Thoracic aorta (tissue), 2 donors: ENCODE results near the gene KIR3DL3. TPM values are rescaled to one million over a fixed set of nuclear protein-coding genes. Genes with fewer than 3 reads are reported as not detected.
"Not testable (repeated sequence)": the region's sequence is repeated elsewhere in the genome, so short reads cannot be mapped to it uniquely, and the experiment has no call there.

Experiments used
- ATAC-seq: fragments of 150-250 bp; one replicate; pipeline ENCODE4 v1.8.0; 2017; ENCODE audit warnings: low read depth; ENCODE audit not compliant: insufficient number of reproducible peaks, low FRiP score
- DNase-seq: peaks from one replicate; pipeline ENCODE4 v3.0.0-alpha.2; 2020; ENCODE audit warnings: low spot score
- H3K27ac ChIP-seq, 2 donors: fragments of 200-600 bp; sonication (generic); 1 replicate in 1 of 2; 2 replicates in 1 of 2; pipeline ENCODE4 v1.5.1; 2016; ENCODE audit warnings: mild to moderate bottlenecking in 2 of 2, moderate library complexity in 2 of 2
- H3K27me3 ChIP-seq: fragments of 200-600 bp; sonication (generic); replicated peaks from 2 replicates; pipeline ENCODE4 v1.6.0; 2016; ENCODE audit warnings: mild to moderate bottlenecking; ENCODE audit not compliant: insufficient read depth
- H3K36me3 ChIP-seq: fragments of 200-600 bp; sonication (generic); one replicate; pipeline ENCODE4 v1.5.1; 2016
- H3K4me1 ChIP-seq, 2 donors: fragments of 200-600 bp; sonication (generic); 1 replicate in 1 of 2; 2 replicates in 1 of 2; pipeline versions ENCODE4 v1.5.1 to v1.6.0; 2016; ENCODE audit warnings: low read depth in 2 of 2, mild to moderate bottlenecking in 1 of 2; ENCODE audit not compliant: control insufficient read depth in 1 of 2
- H3K4me3 ChIP-seq: fragments of 200-600 bp; sonication (generic); 2 replicates; pipeline ENCODE4 v1.5.1; 2016; ENCODE audit warnings: mild to moderate bottlenecking
- H3K9me3 ChIP-seq: fragments of 200-600 bp; sonication (generic); 2 replicates; pipeline ENCODE4 v1.5.1; 2016
- total RNA-seq, 2 donors: library from RNA; depleted of rRNA; stranded (reverse); fragments of >200 nt; gene quantifications; one replicate each; pipeline versions ENCODE4 v1.1.0 to v1.2.3, GENCODE V29; 2016
- TF ChIP-seq, protein P1 (sequence below): fragments of 200-600 bp; sonication (generic); IDR thresholded peaks from one replicate; pipeline ENCODE4 v1.5.1; 2019; ENCODE audit warnings: antibody characterized with exemption

KIR3DL3 gene
- total RNA-seq, 2 donors from 2014 or later, result not detected

DNA sequence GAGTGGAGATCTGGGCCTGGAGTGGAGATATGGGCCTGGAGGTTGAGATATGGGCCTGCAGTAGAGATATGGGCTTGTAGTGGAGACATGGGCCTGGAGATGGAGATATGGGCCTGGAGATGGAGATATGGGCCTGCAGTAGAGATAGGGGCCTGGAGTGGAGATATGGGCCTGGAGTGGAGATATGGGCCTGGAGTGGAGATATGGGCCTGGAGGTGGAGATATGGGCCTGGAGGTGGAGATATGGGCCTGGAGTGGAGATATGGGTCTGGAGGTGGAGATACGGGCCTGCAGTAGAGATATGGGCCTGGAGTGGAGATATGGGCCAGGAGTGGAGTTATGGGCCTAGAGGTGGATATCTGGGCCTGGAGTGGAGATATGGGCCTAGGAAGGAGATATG is 14.5 kb downstream of the KIR3DL3 start:
- Histone ChIP-seq H3K4me1 (no peaks in the 10 kb centered on the region), H3K4me3 (no peak overlapping the region), H3K27ac (no peak overlapping the region), H3K36me3 (no peaks in the 10 kb centered on the region), H3K27me3 (no peaks in the 10 kb centered on the region), H3K9me3 (no peaks in the 10 kb centered on the region)
- TF ChIP-seq, protein P1, sequence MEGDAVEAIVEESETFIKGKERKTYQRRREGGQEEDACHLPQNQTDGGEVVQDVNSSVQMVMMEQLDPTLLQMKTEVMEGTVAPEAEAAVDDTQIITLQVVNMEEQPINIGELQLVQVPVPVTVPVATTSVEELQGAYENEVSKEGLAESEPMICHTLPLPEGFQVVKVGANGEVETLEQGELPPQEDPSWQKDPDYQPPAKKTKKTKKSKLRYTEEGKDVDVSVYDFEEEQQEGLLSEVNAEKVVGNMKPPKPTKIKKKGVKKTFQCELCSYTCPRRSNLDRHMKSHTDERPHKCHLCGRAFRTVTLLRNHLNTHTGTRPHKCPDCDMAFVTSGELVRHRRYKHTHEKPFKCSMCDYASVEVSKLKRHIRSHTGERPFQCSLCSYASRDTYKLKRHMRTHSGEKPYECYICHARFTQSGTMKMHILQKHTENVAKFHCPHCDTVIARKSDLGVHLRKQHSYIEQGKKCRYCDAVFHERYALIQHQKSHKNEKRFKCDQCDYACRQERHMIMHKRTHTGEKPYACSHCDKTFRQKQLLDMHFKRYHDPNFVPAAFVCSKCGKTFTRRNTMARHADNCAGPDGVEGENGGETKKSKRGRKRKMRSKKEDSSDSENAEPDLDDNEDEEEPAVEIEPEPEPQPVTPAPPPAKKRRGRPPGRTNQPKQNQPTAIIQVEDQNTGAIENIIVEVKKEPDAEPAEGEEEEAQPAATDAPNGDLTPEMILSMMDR, result no peak
- ATAC-seq, result no peak
- no peak for DNase-seq

- H3K27ac ChIP-seq, result no peak overlapping the region
- no peak overlapping the region for H3K4me3 ChIP-seq
- H3K4me1 ChIP-seq, result no peaks in the 10 kb centered on the region
- TF ChIP-seq, protein P1, result no peak
- DNase-seq, result no peak
- no peaks in the 10 kb centered on the region for H3K9me3 ChIP-seq
- H3K36me3 ChIP-seq, result no peaks in the 10 kb centered on the region
- no peak for ATAC-seq
- no peaks in the 10 kb centered on the region for H3K27me3 ChIP-seq
These were observed 15.6 kb downstream of the KIR3DL3 start for GRCh38 chr19:54739587-54740497.

- not testable (repeated sequence) for H3K9me3 ChIP-seq, H3K27ac ChIP-seq, ATAC-seq, H3K36me3 ChIP-seq, H3K27me3 ChIP-seq, H3K4me3 ChIP-seq, DNase-seq, H3K4me1 ChIP-seq
These were observed 17.7 kb downstream of the KIR3DL3 start for GRCh38 chr19:54741950-54742349.

DNA sequence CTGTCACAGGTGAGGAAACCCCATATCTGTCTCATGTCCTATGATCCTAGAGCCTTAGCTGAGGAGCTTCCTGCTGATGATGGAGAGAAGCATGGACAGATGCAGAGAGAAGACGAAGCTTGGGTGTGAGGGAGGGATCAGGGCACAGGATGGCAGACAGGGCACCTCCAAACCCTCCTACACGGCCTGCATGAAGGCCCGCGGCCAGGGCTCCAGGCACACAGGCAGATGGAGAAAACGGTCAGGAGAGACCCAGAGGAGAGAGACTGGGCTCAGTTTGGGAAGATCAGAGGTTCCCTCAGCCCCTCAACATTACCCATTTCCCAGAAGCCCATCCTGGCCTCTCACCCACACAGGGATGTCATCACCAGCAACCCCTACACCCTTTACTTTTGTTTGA is 19.8 kb downstream of the KIR3DL3 start:
- not testable (repeated sequence) for H3K27ac ChIP-seq, H3K4me1 ChIP-seq, H3K36me3 ChIP-seq, DNase-seq, H3K4me3 ChIP-seq, H3K27me3 ChIP-seq, H3K9me3 ChIP-seq, ATAC-seq

- not testable (repeated sequence) for H3K4me3 ChIP-seq, H3K4me1 ChIP-seq, H3K27ac ChIP-seq, H3K36me3 ChIP-seq, DNase-seq, H3K9me3 ChIP-seq, ATAC-seq, H3K27me3 ChIP-seq
These were observed 23.5 kb downstream of the KIR3DL3 start for GRCh38 chr19:54747614-54748322.

- ATAC-seq, H3K4me3 ChIP-seq, DNase-seq, H3K9me3 ChIP-seq, H3K27ac ChIP-seq, H3K4me1 ChIP-seq, H3K27me3 ChIP-seq, H3K36me3 ChIP-seq: not testable (repeated sequence)
These were observed 26.0 kb downstream of the KIR3DL3 start for GRCh38 chr19:54750276-54750675.

DNA sequence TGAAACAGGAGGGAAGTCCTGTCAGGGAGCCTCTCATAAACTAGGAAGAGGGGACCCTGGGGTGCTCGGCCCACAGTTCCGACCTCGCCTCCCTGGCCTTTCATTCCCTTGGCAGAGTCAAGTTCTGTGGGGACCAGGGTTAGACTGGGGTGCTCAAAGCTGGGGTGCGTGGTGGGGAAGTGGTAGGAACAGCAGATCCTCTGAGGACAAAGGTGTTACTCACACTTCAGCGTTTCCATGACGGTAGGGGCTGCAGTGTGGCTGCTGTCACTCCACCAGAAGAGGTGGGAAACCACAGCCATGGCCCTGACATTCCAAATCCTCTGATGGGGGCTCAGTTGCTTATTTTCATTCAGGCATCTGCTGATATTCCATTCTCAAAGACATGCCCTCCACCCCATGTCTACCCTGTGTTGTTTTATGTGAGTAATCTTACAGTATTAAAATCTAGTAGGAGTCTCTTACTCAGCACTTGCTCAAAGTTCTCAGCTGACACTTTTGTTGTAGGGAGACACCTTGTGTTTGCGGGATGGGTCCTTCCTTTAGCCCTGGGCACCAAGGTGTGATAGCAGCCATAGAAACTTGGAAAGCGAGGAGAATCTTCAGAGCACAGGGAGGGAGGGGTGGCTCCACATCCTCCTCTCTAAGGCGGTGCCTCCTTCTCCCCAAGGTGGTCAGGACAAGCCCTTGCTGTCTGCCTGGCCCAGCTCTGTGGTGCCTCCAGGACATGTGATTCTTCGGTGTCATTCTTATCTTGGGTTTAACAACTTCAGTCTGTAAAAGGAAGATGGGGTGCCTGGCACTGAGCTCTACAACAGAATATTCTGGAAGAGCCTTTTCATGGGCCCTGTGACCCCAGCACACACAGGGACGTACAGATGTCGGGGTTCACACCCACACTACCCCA is 32.2 kb downstream of the KIR3DL3 start:
- not testable (repeated sequence) for H3K4me3 ChIP-seq, DNase-seq, H3K9me3 ChIP-seq, H3K27ac ChIP-seq, H3K27me3 ChIP-seq, H3K4me1 ChIP-seq, H3K36me3 ChIP-seq, ATAC-seq

- not testable (repeated sequence) for H3K4me1 ChIP-seq, H3K9me3 ChIP-seq, H3K4me3 ChIP-seq, H3K27ac ChIP-seq, H3K27me3 ChIP-seq, ATAC-seq, DNase-seq, H3K36me3 ChIP-seq
These were observed 34.3 kb downstream of the KIR3DL3 start for GRCh38 chr19:54758577-54758976.

GRCh38 chr19:54764219-54764618 is 40.0 kb downstream of the KIR3DL3 start:
- not testable (repeated sequence) for H3K9me3 ChIP-seq, H3K4me3 ChIP-seq, H3K27me3 ChIP-seq, H3K27ac ChIP-seq, ATAC-seq, H3K36me3 ChIP-seq, DNase-seq, H3K4me1 ChIP-seq

GRCh38 chr19:54766464-54766863 is 42.2 kb downstream of the KIR3DL3 start:
- not testable (repeated sequence) for H3K9me3 ChIP-seq, H3K4me3 ChIP-seq, ATAC-seq, H3K36me3 ChIP-seq, H3K27me3 ChIP-seq, H3K4me1 ChIP-seq, H3K27ac ChIP-seq, DNase-seq
